ENCODE measurements around the gene TRIM45.
"Not testable (repeated sequence)": the region's sequence is repeated elsewhere in the genome, so short reads cannot be mapped to it uniquely, and the experiment has no call there.

TRIM45 gene

DNA sequence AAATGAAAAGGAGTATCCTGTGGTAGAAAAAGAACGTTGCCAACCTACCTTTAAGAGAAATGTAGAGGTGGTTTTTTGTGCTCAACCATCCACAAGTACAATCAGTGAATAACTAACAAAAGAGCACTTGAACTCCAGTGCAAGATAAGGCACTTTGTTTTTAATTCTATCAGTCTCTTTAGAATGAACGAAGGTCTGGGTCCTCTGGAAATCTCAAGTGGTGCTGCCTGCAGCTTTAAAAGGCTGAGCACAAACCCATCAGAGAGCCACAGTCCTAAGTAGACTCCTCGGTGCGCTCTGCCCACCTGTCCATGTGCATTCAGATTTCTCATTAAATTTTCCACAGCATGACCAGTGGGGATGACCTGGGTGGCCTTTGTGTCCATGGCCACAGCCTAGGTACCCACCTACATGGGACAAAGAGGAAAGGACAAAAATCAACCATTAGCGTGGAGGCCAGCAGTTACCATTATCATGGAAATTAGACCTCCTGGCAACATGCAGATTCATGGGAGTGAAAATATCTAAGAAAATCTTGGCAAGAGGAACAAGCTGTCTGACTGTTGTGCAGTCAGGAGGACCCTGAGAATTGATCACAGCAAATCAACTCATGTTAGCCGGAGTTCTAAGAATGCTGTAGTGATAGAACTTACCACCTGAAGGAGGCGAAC is 9.4 kb downstream of the TRIM45 start:
- H3K9me3 Mint-ChIP-seq: no peaks in the 10 kb centered on the region
- peaks cover 3% of the 10 kb centered on the region for H3K27me3 Mint-ChIP-seq (ENCODE audit: low read depth)
- TF ChIP-seq, protein P1, sequence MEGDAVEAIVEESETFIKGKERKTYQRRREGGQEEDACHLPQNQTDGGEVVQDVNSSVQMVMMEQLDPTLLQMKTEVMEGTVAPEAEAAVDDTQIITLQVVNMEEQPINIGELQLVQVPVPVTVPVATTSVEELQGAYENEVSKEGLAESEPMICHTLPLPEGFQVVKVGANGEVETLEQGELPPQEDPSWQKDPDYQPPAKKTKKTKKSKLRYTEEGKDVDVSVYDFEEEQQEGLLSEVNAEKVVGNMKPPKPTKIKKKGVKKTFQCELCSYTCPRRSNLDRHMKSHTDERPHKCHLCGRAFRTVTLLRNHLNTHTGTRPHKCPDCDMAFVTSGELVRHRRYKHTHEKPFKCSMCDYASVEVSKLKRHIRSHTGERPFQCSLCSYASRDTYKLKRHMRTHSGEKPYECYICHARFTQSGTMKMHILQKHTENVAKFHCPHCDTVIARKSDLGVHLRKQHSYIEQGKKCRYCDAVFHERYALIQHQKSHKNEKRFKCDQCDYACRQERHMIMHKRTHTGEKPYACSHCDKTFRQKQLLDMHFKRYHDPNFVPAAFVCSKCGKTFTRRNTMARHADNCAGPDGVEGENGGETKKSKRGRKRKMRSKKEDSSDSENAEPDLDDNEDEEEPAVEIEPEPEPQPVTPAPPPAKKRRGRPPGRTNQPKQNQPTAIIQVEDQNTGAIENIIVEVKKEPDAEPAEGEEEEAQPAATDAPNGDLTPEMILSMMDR (IDR thresholded peaks at IDR 0.05; ENCODE audit: unreplicated experiment in 3 of 3): no peak
- peaks cover 69% of the 10 kb centered on the region for H3K36me3 Mint-ChIP-seq (ENCODE audit: low read depth)
- H3K27ac Mint-ChIP-seq: no peak overlapping the region
- peaks cover 22% of the 10 kb centered on the region for H3K4me1 Mint-ChIP-seq
- no peak overlapping the region for H3K4me3 Mint-ChIP-seq

DNA sequence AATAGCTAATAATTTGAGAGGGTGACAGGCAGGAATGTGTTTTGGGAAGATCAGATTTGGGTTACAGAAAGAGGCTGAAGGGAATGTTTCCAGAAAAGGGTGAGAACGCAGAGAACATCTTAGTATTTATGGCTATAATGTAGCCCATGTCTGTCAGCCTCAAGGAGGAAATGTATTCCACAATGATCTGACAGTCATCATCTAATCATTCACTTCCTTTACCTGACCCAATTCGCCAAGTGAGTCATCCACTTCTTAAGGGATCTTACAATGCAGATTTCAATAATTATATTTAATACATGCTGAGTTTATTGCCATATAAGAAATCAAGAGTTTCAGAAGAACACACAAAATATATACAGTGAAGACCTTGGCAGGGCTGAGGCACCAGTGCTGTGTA is 10.8 kb downstream of the TRIM45 start:
- H3K9me3 Mint-ChIP-seq: no peaks in the 10 kb centered on the region
- TF ChIP-seq, protein P1 (IDR thresholded peaks at IDR 0.05; ENCODE audit: unreplicated experiment in 3 of 3): no peak
- H3K36me3 Mint-ChIP-seq (ENCODE audit: low read depth): peaks cover 73% of the 10 kb centered on the region
- peaks cover 11% of the 10 kb centered on the region for H3K4me1 Mint-ChIP-seq
- no peak overlapping the region for H3K4me3 Mint-ChIP-seq
- no peak overlapping the region for H3K27ac Mint-ChIP-seq
- H3K27me3 Mint-ChIP-seq (ENCODE audit: low read depth): no peaks in the 10 kb centered on the region

DNA sequence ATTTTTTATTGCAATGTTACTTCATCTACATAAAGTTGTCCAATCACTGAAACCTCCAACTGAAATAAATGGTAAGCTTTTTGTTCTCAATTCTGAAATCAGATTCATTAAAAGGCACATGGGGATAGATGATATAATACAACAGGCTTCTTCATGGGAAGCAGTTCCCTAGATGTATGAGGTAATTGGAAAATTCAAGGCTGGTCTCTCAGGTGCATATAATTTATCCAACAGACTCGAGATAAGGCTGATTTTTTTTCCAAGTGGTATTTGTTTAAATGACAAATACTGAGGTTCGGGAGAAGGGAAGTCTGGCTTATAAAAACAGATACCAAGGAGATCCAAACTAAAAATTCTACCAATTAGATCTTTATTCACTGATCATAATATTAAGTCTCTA is 14.2 kb downstream of the TRIM45 start:
- Mint-ChIP-seq H3K9me3 (no peaks in the 10 kb centered on the region), H3K4me3 (no peak overlapping the region), H3K36me3 (ENCODE audit: low read depth) (peaks cover 75% of the 10 kb centered on the region), H3K27me3 (ENCODE audit: low read depth) (no peaks in the 10 kb centered on the region), H3K27ac (no peak overlapping the region), H3K4me1 (no peaks in the 10 kb centered on the region)
- TF ChIP-seq, protein P1 (IDR thresholded peaks at IDR 0.05; ENCODE audit: unreplicated experiment in 3 of 3): no peak

DNA sequence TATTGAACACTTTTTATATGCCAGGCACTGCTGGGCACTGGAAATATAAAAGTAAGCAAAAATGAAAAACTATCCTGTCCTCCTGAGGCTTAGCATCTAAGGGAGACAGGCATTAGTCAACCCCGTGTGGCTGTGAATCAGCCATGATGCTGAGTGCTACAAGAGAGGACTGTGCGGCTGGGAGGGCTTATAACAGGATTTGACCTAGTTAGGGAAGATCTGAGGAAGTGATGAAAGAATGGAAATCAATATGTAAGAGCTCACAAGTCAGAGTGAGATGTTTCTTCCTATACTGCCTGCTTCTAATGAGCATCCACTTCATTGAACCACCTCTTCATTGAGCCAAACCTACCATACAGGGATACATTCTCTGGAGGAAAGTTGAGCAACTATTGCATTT is 15.1 kb downstream of the TRIM45 start:
- Mint-ChIP-seq H3K4me1 (no peaks in the 10 kb centered on the region), H3K27me3 (ENCODE audit: low read depth) (no peaks in the 10 kb centered on the region), H3K36me3 (ENCODE audit: low read depth) (peaks cover 76% of the 10 kb centered on the region), H3K4me3 (no peak overlapping the region), H3K27ac (no peak overlapping the region), H3K9me3 (no peaks in the 10 kb centered on the region)
- TF ChIP-seq, protein P1 (IDR thresholded peaks at IDR 0.05; ENCODE audit: unreplicated experiment in 3 of 3): no peak

DNA sequence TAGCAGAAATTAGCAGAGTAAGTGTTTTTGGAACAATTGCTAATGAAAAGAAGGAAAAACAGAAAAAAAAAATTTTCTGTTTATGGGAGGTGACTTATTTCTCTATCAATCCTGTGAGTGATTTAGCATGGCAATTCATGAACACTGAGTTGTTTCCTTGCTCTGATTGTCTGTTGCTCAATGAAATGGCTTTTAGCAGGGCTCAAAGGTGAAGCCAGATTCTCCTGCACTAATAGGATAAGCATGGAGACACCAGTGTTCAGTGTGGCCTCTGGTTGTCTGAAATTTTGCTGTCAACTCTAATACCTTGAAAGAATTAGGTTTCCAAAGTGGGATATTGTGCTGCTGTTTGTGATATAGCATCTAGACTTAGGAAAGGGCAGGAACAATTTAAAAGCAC is 15.8 kb downstream of the TRIM45 start:
- Mint-ChIP-seq H3K9me3 (no peaks in the 10 kb centered on the region), H3K4me1 (no peaks in the 10 kb centered on the region), H3K36me3 (ENCODE audit: low read depth) (peaks cover 69% of the 10 kb centered on the region), H3K4me3 (no peak overlapping the region), H3K27me3 (ENCODE audit: low read depth) (no peaks in the 10 kb centered on the region), H3K27ac (no peak overlapping the region)
- TF ChIP-seq, protein P1 (IDR thresholded peaks at IDR 0.05; ENCODE audit: unreplicated experiment in 3 of 3): no peak

DNA sequence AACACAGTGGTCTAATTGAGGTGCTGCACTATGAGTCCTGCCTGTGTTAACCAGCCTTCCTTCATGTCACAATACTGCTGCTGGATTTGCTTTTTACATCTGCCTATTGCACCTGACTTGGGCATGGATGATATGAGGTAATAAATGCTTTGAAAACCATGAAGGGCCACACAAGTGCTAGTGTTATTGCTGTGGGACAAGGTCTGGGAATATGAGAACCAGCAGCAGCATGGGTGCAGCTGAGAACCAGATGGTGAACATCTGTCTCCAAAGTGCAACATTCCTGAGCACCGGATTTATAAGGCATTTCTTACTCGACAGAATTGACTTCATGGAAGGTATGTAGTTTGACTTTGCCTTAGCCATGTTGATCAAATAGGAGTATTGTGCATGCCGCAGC is 16.6 kb downstream of the TRIM45 start:
- Mint-ChIP-seq H3K4me3 (no peak overlapping the region), H3K27me3 (ENCODE audit: low read depth) (no peaks in the 10 kb centered on the region), H3K27ac (no peak overlapping the region), H3K9me3 (no peaks in the 10 kb centered on the region), H3K36me3 (ENCODE audit: low read depth) (peaks cover 73% of the 10 kb centered on the region), H3K4me1 (no peaks in the 10 kb centered on the region)
- TF ChIP-seq, protein P1 (IDR thresholded peaks at IDR 0.05; ENCODE audit: unreplicated experiment in 3 of 3): no peak

DNA sequence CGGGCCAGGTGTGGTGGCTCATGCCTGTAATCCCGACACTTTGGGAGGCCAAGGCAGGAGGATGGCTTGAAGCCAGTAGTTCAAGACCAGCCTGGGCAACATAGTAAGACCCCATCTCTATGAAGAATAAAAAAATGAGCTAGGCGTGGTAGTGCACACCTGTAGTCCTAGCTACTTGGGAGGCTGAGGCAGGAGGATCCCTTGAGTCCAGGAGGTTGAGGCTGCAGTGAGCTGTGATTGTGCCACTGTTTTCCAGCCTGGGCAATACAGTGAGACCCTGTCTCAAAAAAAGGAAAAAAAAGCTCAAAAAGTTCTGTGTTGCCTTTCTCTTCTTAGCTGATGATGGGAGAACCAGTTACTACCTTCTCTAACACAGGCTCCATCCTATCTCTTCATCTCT is 19.7 kb downstream of the TRIM45 start:
- H3K27me3 Mint-ChIP-seq (ENCODE audit: low read depth); H3K9me3 Mint-ChIP-seq; H3K4me1 Mint-ChIP-seq; H3K4me3 Mint-ChIP-seq; H3K27ac Mint-ChIP-seq: not testable (repeated sequence)
- peaks cover 55% of the 10 kb centered on the region for H3K36me3 Mint-ChIP-seq (ENCODE audit: low read depth)
